HG02840 (cell line): Measurements from ENCODE around the gene SCFD2.

Experiments used
- ATAC-seq: cut with Tn5 transposase; IDR thresholded peaks from one replicate; pipeline ENCODE4 v1.9.1; 2021; ENCODE audit warnings: mild to moderate bottlenecking, moderate library complexity, moderate number of reproducible peaks; ENCODE audit not compliant: unreplicated experiment, low FRiP score

Gene SCFD2

GRCh38 chr4:52945326-52945898 is 420.4 kb downstream of the SCFD2 start:
- ATAC-seq: no peak

GRCh38 chr4:52943677-52944076 is 422.2 kb downstream of the SCFD2 start:
- ATAC-seq: no peak

GRCh38 chr4:52942936-52943335 is 422.9 kb downstream of the SCFD2 start:
- no peak for ATAC-seq

- no peak for ATAC-seq
These were observed 424.4 kb downstream of the SCFD2 start for GRCh38 chr4:52941450-52941849.

GRCh38 chr4:52939739-52940138 is 426.1 kb downstream of the SCFD2 start:
- no peak for ATAC-seq

GRCh38 chr4:52939325-52939724 is 426.5 kb downstream of the SCFD2 start:
- ATAC-seq: no peak

GRCh38 chr4:52937829-52938228 is 428.0 kb downstream of the SCFD2 start:
- ATAC-seq: no peak

- ATAC-seq: no peak
These were observed 429.1 kb downstream of the SCFD2 start for GRCh38 chr4:52936729-52937128.

GRCh38 chr4:52935317-52935716 is 430.5 kb downstream of the SCFD2 start:
- no peak for ATAC-seq

GRCh38 chr4:52933738-52934137 is 432.1 kb downstream of the SCFD2 start:
- ATAC-seq: no peak

- ATAC-seq: no peak
These were observed 433.0 kb downstream of the SCFD2 start for GRCh38 chr4:52932591-52933470.

- no peak for ATAC-seq
These were observed 434.6 kb downstream of the SCFD2 start for GRCh38 chr4:52931243-52931642.

- ATAC-seq: no peak
These were observed 439.5 kb downstream of the SCFD2 start for GRCh38 chr4:52926196-52926974.

GRCh38 chr4:52925531-52925968 is 440.3 kb downstream of the SCFD2 start:
- no peak for ATAC-seq

- ATAC-seq: no peak
These were observed 446.4 kb downstream of the SCFD2 start for GRCh38 chr4:52919461-52919860.

- no peak for ATAC-seq
These were observed 448.0 kb downstream of the SCFD2 start for GRCh38 chr4:52917817-52918216.

GRCh38 chr4:52915730-52916300 is 450.0 kb downstream of the SCFD2 start:
- no peak for ATAC-seq

GRCh38 chr4:52915191-52915590 is 450.7 kb downstream of the SCFD2 start:
- no peak for ATAC-seq

GRCh38 chr4:52914051-52914605 is 451.7 kb downstream of the SCFD2 start:
- ATAC-seq: no peak

GRCh38 chr4:52912608-52913007 is 453.3 kb downstream of the SCFD2 start:
- no peak for ATAC-seq
